K562 (cell line): Measurements from ENCODE around the gene CEP250. TPM values are rescaled to one million over a fixed set of nuclear protein-coding genes. Genes with fewer than 3 reads are reported as not detected.

ENCODE experiments used
- CBFA2T3 ChIP-seq: fragments of 450-650 bp; IDR thresholded peaks from 2 replicates; pipeline ENCODE4 v1.6.1; 2017
- FOXP1 ChIP-seq: sonication (generic); formaldehyde crosslinking; IDR thresholded peaks from 2 replicates; pipeline ENCODE4 v1.8.0; 2022; ENCODE audit warnings: mild to moderate bottlenecking, missing genetic modification reagents
- ILK ChIP-seq: fragments of 450-650 bp; IDR thresholded peaks from 2 replicates; pipeline ENCODE4 v1.6.1; 2016; ENCODE audit warnings: missing genetic modification characterization, low read depth, mild to moderate bottlenecking, missing compliant biosample characterization, moderate library complexity, borderline replicate concordance
- SP1 ChIP-seq: sonication (generic); formaldehyde crosslinking; IDR thresholded peaks from 2 replicates; pipeline ENCODE4 v1.8.1; 2022; ENCODE audit warnings: mild to moderate bottlenecking, missing genetic modification reagents
- YY1 ChIP-seq, 3 experiments: IDR thresholded peaks; 2 replicates each; pipeline ENCODE4 v1.6.1; 2011; ENCODE audit warnings: low read length in 2 of 3, mild to moderate bottlenecking in 2 of 3, moderate library complexity in 2 of 3, borderline replicate concordance in 1 of 3, control low read depth in 1 of 3, low read depth in 1 of 3; ENCODE audit not compliant: insufficient read depth in 3 of 3, insufficient replicate concordance in 2 of 3, control insufficient read depth in 1 of 3, insufficient read length in 1 of 3; ENCODE audit errors: extremely low read depth in 1 of 3
- ZNF695 ChIP-seq: fragments of 450-650 bp; formaldehyde crosslinking; IDR thresholded peaks from 2 replicates; pipeline ENCODE4 v1.4.0; 2020; ENCODE audit warnings: mild to moderate bottlenecking, moderate library complexity
- polyA plus RNA-seq, 8 experiments: library from polyadenylated mRNA; depleted of rRNA in 4 of 8; stranded (reverse) in 5 of 8; unstranded in 3 of 8; fragments of >200 nt; fragmentation: Nextera tagmentation in 2 of 8; fragmentation: Illumina TruSeq in 1 of 8; extraction: Ambion mirVana in 2 of 8; extraction: Trizol in 1 of 8; gene quantifications; 2 replicates each; pipeline versions ENCODE4 v1.2.1 to v1.2.3, GENCODE V29; 2011 to 2014; ENCODE audit warnings: inconsistent platforms in 1 of 8, missing spikeins in 1 of 8
- total RNA-seq, 7 experiments: library from RNA; depleted of rRNA in 6 of 7; stranded (reverse); fragments of >200 nt in 6 of 7; fragmentation: Illumina TruSeq in 2 of 7; extraction: Trizol in 2 of 7; gene quantifications; 2 replicates each; pipeline versions ENCODE4 v1.2.1 to v1.2.3, GENCODE V29; 2011 to 2021; ENCODE audit warnings: low replicate concordance in 1 of 7
- TF ChIP-seq, protein P1 (sequence below): sonication (generic); formaldehyde crosslinking; IDR thresholded peaks from 2 replicates; pipeline ENCODE4 v1.8.0; 2023; ENCODE audit warnings: mild to moderate bottlenecking, missing genetic modification reagents

The CEP250 gene
- total and polyA plus RNA-seq, 9 of the 15 experiments (the other 6 are each of a cell fraction or from before 2014, with no cell fraction given) = 2.5 to 41.9 (median 20.5) TPM

GRCh38 chr20:35468671-35469334 lies 13.4 kb downstream of the CEP250 start (continued):
- TF ChIP-seq YY1 (IDR thresholded peaks at IDR 0.05; ENCODE audit: borderline replicate concordance in 1 of 3, control insufficient read depth in 1 of 3, extremely low read depth in 1 of 3, insufficient read depth in 3 of 3, insufficient read length in 1 of 3, insufficient replicate concordance in 2 of 3, low read depth in 1 of 3, low read length in 2 of 3) = no peak
- TF ChIP-seq, protein P1, sequence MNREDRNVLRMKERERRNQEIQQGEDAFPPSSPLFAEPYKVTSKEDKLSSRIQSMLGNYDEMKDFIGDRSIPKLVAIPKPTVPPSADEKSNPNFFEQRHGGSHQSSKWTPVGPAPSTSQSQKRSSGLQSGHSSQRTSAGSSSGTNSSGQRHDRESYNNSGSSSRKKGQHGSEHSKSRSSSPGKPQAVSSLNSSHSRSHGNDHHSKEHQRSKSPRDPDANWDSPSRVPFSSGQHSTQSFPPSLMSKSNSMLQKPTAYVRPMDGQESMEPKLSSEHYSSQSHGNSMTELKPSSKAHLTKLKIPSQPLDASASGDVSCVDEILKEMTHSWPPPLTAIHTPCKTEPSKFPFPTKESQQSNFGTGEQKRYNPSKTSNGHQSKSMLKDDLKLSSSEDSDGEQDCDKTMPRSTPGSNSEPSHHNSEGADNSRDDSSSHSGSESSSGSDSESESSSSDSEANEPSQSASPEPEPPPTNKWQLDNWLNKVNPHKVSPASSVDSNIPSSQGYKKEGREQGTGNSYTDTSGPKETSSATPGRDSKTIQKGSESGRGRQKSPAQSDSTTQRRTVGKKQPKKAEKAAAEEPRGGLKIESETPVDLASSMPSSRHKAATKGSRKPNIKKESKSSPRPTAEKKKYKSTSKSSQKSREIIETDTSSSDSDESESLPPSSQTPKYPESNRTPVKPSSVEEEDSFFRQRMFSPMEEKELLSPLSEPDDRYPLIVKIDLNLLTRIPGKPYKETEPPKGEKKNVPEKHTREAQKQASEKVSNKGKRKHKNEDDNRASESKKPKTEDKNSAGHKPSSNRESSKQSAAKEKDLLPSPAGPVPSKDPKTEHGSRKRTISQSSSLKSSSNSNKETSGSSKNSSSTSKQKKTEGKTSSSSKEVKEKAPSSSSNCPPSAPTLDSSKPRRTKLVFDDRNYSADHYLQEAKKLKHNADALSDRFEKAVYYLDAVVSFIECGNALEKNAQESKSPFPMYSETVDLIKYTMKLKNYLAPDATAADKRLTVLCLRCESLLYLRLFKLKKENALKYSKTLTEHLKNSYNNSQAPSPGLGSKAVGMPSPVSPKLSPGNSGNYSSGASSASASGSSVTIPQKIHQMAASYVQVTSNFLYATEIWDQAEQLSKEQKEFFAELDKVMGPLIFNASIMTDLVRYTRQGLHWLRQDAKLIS = no peak
- TF ChIP-seq FOXP1 (CRISPR knock-in tag) = no peak
- no peak for TF ChIP-seq ZNF695 (CRISPR knock-in tag)
- no peak for TF ChIP-seq SP1 (CRISPR knock-in tag)
- TF ChIP-seq CBFA2T3 = no peak
- no peak for TF ChIP-seq ILK (tag)
